Smooth muscle cell (in vitro differentiated cells): ENCODE results near the gene CYP27A1. TPM values are rescaled to one million over a fixed set of nuclear protein-coding genes. Genes with fewer than 3 reads are reported as not detected.

Source experiments
- DNase-seq: peaks from one replicate; lab custom pipeline; 2025; ENCODE audit not compliant: unreplicated experiment; lab: John Stamatoyannopoulos, UW
- H2AFZ ChIP-seq: fragments of 200-600 bp; sonication (generic); 2 replicates; pipeline ENCODE4 v1.6.0; 2016; ENCODE audit warnings: antibody characterized with exemption, low read depth, mild to moderate bottlenecking
- H3F3A ChIP-seq: fragments of 200-600 bp; sonication (generic); 2 replicates; pipeline ENCODE4 v1.6.0; 2017; ENCODE audit warnings: antibody characterized with exemption, low read depth
- H3K27ac ChIP-seq: fragments of 200-600 bp; sonication (generic); 2 replicates; pipeline ENCODE4 v1.5.1; 2016; ENCODE audit warnings: low read depth, mild to moderate bottlenecking
- H3K27me3 ChIP-seq: fragments of 200-600 bp; sonication (generic); 2 replicates; pipeline ENCODE4 v1.6.1; 2016; ENCODE audit warnings: low read depth, mild to moderate bottlenecking
- H3K36me3 ChIP-seq: fragments of 200-600 bp; sonication (generic); 2 replicates; pipeline ENCODE4 v1.5.1; 2016; ENCODE audit warnings: low read depth
- H3K4me1 ChIP-seq: fragments of 200-600 bp; sonication (generic); 2 replicates; pipeline ENCODE4 v1.5.1; 2016; ENCODE audit warnings: low read depth
- H3K4me2 ChIP-seq: fragments of 200-600 bp; sonication (generic); 2 replicates; pipeline ENCODE4 v1.6.0; 2016; ENCODE audit warnings: mild to moderate bottlenecking
- H3K4me3 ChIP-seq: fragments of 200-600 bp; sonication (generic); 2 replicates; pipeline ENCODE4 v1.5.1; 2016; ENCODE audit warnings: mild to moderate bottlenecking
- H3K79me2 ChIP-seq: fragments of 200-600 bp; sonication (generic); 2 replicates; pipeline ENCODE4 v1.6.0; 2016; ENCODE audit warnings: low read depth, mild to moderate bottlenecking
- H3K9ac ChIP-seq: fragments of 200-600 bp; sonication (generic); 2 replicates; pipeline ENCODE4 v1.6.0; 2016; ENCODE audit warnings: low read depth
- H3K9me3 ChIP-seq: fragments of 200-600 bp; sonication (generic); replicated peaks from 2 replicates; pipeline ENCODE4 v1.5.1; 2016; ENCODE audit warnings: low read depth
- H4K20me1 ChIP-seq: fragments of 200-600 bp; sonication (generic); 2 replicates; pipeline ENCODE4 v1.6.0; 2016; ENCODE audit warnings: low read depth
- WGBS: methylation state at CpG from one replicate; pipeline ENCODE4 v1.1.7; 2016; ENCODE audit warnings: low lambda C conversion rate; 5-methylcytosine and 5-hydroxymethylcytosine counted together
- polyA plus RNA-seq: library from polyadenylated mRNA; unstranded; fragments of >200 nt; fragmentation: Nextera tagmentation; extraction: Ambion mirVana; gene quantifications from 2 replicates; pipeline ENCODE4 v1.2.1, GENCODE V29; 2016
- total RNA-seq: library from RNA; depleted of rRNA; stranded (reverse); fragments of >200 nt; gene quantifications from 2 replicates; pipeline ENCODE4 v1.2.3, GENCODE V29; 2014
- TF ChIP-seq, protein P1 (sequence below): fragments of 200-600 bp; sonication (generic); IDR thresholded peaks from 2 replicates; pipeline ENCODE4 v1.5.1; 2017; ENCODE audit warnings: borderline replicate concordance, mild to moderate bottlenecking, antibody characterized with exemption; ENCODE audit not compliant: insufficient read depth, poor library complexity, severe bottlenecking

Gene CYP27A1
- total and polyA plus RNA-seq, 2 experiments from 2014 or later: 11.2 to 11.5 TPM

DNA sequence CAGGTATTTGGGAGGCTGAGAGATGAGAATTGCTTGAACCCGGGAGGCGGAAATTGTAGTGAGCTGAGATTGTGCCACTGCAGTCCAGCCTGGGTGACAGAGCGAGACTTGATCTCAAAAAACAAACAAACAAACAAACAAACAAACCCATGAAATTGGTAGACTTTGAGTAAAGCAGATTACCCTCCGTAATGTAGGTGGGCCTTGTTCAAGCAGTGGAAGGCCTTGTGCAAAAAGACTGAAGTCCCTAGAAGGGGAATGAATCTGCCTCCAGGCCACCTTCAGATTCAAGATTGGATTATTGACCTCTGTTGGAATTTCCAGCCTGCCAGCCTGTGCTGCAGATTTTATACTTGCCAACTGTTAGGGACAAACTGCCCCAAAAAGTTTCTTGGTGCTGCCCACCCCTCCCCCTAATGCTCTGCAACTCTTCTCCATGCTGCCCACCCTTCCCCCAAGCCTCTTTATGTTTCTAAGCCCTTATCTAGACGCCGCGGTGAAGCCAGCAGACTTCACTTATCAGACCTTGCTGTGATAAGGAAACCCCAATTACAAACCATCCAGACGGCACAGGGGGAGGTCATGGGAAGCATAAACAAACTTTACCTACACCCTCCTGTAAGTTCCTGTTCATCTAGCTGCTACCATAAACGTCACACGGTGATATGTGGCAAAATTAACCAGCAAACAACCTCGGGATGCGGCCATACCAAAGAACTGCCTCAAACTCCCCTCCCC lies 17.0 kb downstream of the CYP27A1 start:
- H3F3A ChIP-seq: no peaks in the 10 kb centered on the region
- peak overlapping the region; percentile 12 for H3K4me3 ChIP-seq
- peak overlapping the region; percentile 13 for H2AFZ ChIP-seq
- H3K9ac ChIP-seq: no peak overlapping the region
- no peaks in the 10 kb centered on the region for H4K20me1 ChIP-seq
- peak overlapping the region; percentile 70 for H3K4me2 ChIP-seq
- H3K79me2 ChIP-seq: no peaks in the 10 kb centered on the region
- no peaks in the 10 kb centered on the region for H3K9me3 ChIP-seq
- no peaks in the 10 kb centered on the region for H3K27me3 ChIP-seq
- peaks cover 10% of the 10 kb centered on the region for H3K4me1 ChIP-seq
- H3K36me3 ChIP-seq: no peaks in the 10 kb centered on the region
- TF ChIP-seq, protein P1, sequence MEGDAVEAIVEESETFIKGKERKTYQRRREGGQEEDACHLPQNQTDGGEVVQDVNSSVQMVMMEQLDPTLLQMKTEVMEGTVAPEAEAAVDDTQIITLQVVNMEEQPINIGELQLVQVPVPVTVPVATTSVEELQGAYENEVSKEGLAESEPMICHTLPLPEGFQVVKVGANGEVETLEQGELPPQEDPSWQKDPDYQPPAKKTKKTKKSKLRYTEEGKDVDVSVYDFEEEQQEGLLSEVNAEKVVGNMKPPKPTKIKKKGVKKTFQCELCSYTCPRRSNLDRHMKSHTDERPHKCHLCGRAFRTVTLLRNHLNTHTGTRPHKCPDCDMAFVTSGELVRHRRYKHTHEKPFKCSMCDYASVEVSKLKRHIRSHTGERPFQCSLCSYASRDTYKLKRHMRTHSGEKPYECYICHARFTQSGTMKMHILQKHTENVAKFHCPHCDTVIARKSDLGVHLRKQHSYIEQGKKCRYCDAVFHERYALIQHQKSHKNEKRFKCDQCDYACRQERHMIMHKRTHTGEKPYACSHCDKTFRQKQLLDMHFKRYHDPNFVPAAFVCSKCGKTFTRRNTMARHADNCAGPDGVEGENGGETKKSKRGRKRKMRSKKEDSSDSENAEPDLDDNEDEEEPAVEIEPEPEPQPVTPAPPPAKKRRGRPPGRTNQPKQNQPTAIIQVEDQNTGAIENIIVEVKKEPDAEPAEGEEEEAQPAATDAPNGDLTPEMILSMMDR: no peak
- DNase-seq: no peak
- WGBS: 39% methylated on average over 12 of the region's 12 CpGs
- no peak overlapping the region for H3K27ac ChIP-seq

DNA sequence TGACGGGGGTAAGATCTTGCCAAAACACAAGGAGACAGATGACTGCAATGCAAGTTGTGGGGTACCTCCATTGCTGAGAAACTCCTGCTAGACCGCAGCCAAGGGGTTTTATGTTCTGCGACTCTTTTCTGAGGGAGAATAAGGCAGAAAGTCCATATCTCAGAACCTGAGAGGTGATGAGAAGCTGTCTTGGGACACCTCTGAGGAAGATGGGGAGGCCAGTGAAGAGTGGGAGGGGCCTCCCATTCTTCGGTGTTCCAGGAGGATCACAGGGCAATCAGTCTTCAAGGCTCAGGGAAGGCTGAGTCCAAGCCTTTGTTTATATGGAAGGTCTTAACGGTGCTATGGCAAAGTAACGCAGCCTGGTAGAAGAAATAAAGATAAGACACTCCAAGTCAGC lies 18.0 kb downstream of the CYP27A1 start:
- H3K79me2 ChIP-seq: no peaks in the 10 kb centered on the region
- H3K9me3 ChIP-seq: no peaks in the 10 kb centered on the region
- TF ChIP-seq, protein P1: no peak
- no peaks in the 10 kb centered on the region for H3K27me3 ChIP-seq
- no peak overlapping the region for H2AFZ ChIP-seq
- H3K9ac ChIP-seq: no peak overlapping the region
- H4K20me1 ChIP-seq: no peaks in the 10 kb centered on the region
- H3F3A ChIP-seq: peaks cover 3% of the 10 kb centered on the region
- no peaks in the 10 kb centered on the region for H3K36me3 ChIP-seq
- no peak overlapping the region for H3K4me2 ChIP-seq
- no peak for DNase-seq
- no peak overlapping the region for H3K4me3 ChIP-seq
- peaks cover 10% of the 10 kb centered on the region for H3K4me1 ChIP-seq
- H3K27ac ChIP-seq: no peak overlapping the region
- 57% methylated on average over 6 of the region's 6 CpGs for WGBS

DNA sequence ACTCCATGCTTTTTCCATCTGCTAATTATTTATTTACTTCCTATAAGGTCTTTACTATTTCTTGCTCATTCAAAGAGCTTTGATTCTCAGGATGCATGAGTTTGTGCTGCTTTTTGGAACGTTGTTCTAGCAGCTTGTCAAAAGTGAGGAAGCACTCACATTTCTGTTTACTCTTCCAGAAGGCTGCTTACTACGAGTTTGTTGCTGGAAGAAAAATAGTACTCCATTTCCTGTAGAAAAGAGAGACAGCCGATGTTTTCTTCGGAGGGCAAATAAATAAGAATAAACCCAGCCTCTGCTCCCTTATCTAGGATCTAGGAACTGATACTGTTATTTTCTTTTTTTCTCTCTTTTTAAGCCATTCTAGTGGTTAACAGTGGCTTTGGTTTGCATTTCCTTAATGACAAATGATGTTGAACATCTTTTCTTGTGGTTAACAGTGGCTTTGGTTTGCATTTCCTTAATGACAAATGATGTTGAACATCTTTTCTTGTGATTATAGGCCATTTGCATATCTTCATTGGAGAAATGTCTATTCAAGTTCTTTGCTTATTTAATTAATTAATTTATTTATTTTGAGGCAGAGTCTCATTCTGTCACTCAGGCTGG lies 20.5 kb downstream of the CYP27A1 start:
- TF ChIP-seq, protein P1: no peak

DNA sequence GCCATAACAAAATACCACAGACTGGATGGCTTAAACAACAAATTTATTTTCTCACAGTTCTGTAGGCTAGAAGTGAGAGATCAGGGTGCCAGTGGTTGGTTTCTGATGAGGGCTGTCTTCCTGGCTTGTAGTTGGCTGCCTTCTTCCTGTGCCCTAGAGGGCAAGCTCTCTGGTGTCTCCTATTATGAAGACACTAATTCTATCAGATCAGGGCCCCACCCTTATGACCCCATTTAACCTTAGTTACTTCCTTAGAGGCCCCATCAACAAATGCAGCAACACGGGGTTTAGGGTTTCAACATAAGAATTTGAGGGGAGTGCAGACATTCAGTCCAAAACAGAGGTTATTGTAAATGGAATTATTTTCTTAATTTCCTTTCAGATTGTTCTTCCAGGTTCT lies 22.9 kb downstream of the CYP27A1 start:
- Histone ChIP-seq H3K9ac (peak overlapping the region; percentile 65), H3K4me2 (no peak overlapping the region), H3K4me3 (no peak overlapping the region), H3F3A (peaks cover 21% of the 10 kb centered on the region), H3K79me2 (no peaks in the 10 kb centered on the region), H3K9me3 (no peaks in the 10 kb centered on the region), H2AFZ (no peak overlapping the region), H3K27ac (peak overlapping the region; percentile 92), H3K4me1 (peaks cover 17% of the 10 kb centered on the region), H3K27me3 (no peaks in the 10 kb centered on the region), H3K36me3 (no peaks in the 10 kb centered on the region), H4K20me1 (no peaks in the 10 kb centered on the region)
- no peak for DNase-seq
- TF ChIP-seq, protein P1: no peak
- WGBS: 95% methylated on average over 1 of the region's 1 CpG

More for the DNA sequence above, 20.5 kb downstream of the CYP27A1 start:
- Histone ChIP-seq H3K4me3 (no peak overlapping the region), H2AFZ (no peak overlapping the region), H3K4me1 (peaks cover 20% of the 10 kb centered on the region), H3K4me2 (peak overlapping the region; percentile 51), H3K27ac (peak overlapping the region; percentile 35), H3K9me3 (no peaks in the 10 kb centered on the region), H3K79me2 (no peaks in the 10 kb centered on the region), H3K9ac (no peak overlapping the region), H3K36me3 (no peaks in the 10 kb centered on the region), H3F3A (peaks cover 21% of the 10 kb centered on the region), H4K20me1 (no peaks in the 10 kb centered on the region), H3K27me3 (no peaks in the 10 kb centered on the region)
- no peak for DNase-seq
- 35% methylated on average over 4 of the region's 4 CpGs for WGBS
